ENCODE results near the gene CIB4. TPM values are rescaled to one million over a fixed set of nuclear protein-coding genes. Genes with fewer than 3 reads are reported as not detected.

The CIB4 gene
- total RNA-seq, 1 donor from 2014 or later: not detected

- H3K4me1 ChIP-seq: peaks cover 47% of the 10 kb centered on the region
- TF ChIP-seq, protein P1, sequence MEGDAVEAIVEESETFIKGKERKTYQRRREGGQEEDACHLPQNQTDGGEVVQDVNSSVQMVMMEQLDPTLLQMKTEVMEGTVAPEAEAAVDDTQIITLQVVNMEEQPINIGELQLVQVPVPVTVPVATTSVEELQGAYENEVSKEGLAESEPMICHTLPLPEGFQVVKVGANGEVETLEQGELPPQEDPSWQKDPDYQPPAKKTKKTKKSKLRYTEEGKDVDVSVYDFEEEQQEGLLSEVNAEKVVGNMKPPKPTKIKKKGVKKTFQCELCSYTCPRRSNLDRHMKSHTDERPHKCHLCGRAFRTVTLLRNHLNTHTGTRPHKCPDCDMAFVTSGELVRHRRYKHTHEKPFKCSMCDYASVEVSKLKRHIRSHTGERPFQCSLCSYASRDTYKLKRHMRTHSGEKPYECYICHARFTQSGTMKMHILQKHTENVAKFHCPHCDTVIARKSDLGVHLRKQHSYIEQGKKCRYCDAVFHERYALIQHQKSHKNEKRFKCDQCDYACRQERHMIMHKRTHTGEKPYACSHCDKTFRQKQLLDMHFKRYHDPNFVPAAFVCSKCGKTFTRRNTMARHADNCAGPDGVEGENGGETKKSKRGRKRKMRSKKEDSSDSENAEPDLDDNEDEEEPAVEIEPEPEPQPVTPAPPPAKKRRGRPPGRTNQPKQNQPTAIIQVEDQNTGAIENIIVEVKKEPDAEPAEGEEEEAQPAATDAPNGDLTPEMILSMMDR (IDR thresholded peaks at IDR 0.05): no peak
- TF ChIP-seq POLR2A (IDR thresholded peaks at IDR 0.05) (no peak), POLR2AphosphoS5 (IDR thresholded peaks at IDR 0.05; ENCODE audit: insufficient read depth in 1 of 2, low read depth in 1 of 2) (no peak)
- intact Hi-C loops (cut with DNase I): no loop called here
- DNase-seq (ENCODE audit: extremely low spot score in 2 of 2): peak in 1 of 2 donors; percentile 72
- H3K27me3 ChIP-seq: no peaks in the 10 kb centered on the region
- no peak overlapping the region for H3K27ac ChIP-seq
- no peaks in the 10 kb centered on the region for H3K36me3 ChIP-seq
- no peaks in the 10 kb centered on the region for H3K9me3 ChIP-seq
- H3K4me3 ChIP-seq: no peak overlapping the region
Measured at GRCh38 chr2:26610504-26611335, 30.4 kb downstream of the CIB4 start.

DNA sequence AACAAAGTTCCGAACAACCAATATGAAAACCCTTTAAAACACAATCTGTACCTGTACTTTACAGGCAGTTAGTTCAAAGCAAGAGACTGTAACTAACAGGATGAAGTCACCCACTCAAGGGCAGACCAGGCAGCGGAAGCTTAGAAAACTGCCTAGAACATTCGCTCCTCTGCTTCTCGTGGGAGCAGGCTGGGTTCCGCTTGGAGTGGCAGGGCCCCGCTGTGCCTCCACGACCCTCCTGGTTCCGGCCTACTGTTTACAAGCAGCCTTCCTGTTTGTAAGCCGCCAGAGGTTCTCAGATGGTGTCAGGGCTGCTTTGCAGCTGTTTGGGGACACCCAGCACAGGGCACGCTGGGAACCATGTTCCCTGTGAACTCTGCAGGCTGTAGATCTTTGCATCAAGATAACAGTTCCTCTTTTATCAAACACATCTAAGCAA, 31.3 kb downstream of the CIB4 start:
- Histone ChIP-seq H3K4me3 (no peak overlapping the region), H3K9me3 (no peaks in the 10 kb centered on the region), H3K4me1 (peaks cover 41% of the 10 kb centered on the region), H3K27me3 (no peaks in the 10 kb centered on the region), H3K36me3 (no peaks in the 10 kb centered on the region), H3K27ac (no peak overlapping the region)
- DNase-seq (ENCODE audit: extremely low spot score in 2 of 2): no peak
- intact Hi-C loops (cut with DNase I): loop anchor here (5.0 kb wide), 1 partner anchor 137 kb away; no protein-coding TSS in a partner anchor
- TF ChIP-seq POLR2A (IDR thresholded peaks at IDR 0.05) (no peak), POLR2AphosphoS5 (IDR thresholded peaks at IDR 0.05; ENCODE audit: insufficient read depth in 1 of 2, low read depth in 1 of 2) (no peak)
- TF ChIP-seq, protein P1 (IDR thresholded peaks at IDR 0.05): no peak

GRCh38 chr2:26609205-26609631, 31.9 kb downstream of the CIB4 start:
- H3K27me3 ChIP-seq: no peaks in the 10 kb centered on the region
- H3K9me3 ChIP-seq: no peaks in the 10 kb centered on the region
- no peak for DNase-seq (ENCODE audit: extremely low spot score in 2 of 2)
- H3K27ac ChIP-seq: no peak overlapping the region
- intact Hi-C loops (cut with DNase I): loop anchor here (5.0 kb wide), 1 partner anchor 138 kb away; no protein-coding TSS in a partner anchor
- TF ChIP-seq POLR2A (IDR thresholded peaks at IDR 0.05) (no peak), POLR2AphosphoS5 (IDR thresholded peaks at IDR 0.05; ENCODE audit: insufficient read depth in 1 of 2, low read depth in 1 of 2) (no peak)
- TF ChIP-seq, protein P1 (IDR thresholded peaks at IDR 0.05): no peak
- H3K4me3 ChIP-seq: no peak overlapping the region
- no peaks in the 10 kb centered on the region for H3K36me3 ChIP-seq
- peaks cover 34% of the 10 kb centered on the region for H3K4me1 ChIP-seq

GRCh38 chr2:26608557-26608956, 32.6 kb downstream of the CIB4 start:
- no peak overlapping the region for H3K4me3 ChIP-seq
- DNase-seq (ENCODE audit: extremely low spot score in 2 of 2): no peak
- intact Hi-C loops (cut with DNase I): loop anchor here (5.0 kb wide), 1 partner anchor 139 kb away; no protein-coding TSS in a partner anchor
- H3K27ac ChIP-seq: no peak overlapping the region
- H3K36me3 ChIP-seq: no peaks in the 10 kb centered on the region
- no peaks in the 10 kb centered on the region for H3K9me3 ChIP-seq
- TF ChIP-seq, protein P1 (IDR thresholded peaks at IDR 0.05): no peak
- no peak for TF ChIP-seq POLR2A (IDR thresholded peaks at IDR 0.05)
- no peak for TF ChIP-seq POLR2AphosphoS5 (IDR thresholded peaks at IDR 0.05; ENCODE audit: insufficient read depth in 1 of 2, low read depth in 1 of 2)
- peaks cover 28% of the 10 kb centered on the region for H3K4me1 ChIP-seq
- no peaks in the 10 kb centered on the region for H3K27me3 ChIP-seq

- peaks cover 19% of the 10 kb centered on the region for H3K4me1 ChIP-seq
- no peaks in the 10 kb centered on the region for H3K27me3 ChIP-seq
- no peak for TF ChIP-seq POLR2A (IDR thresholded peaks at IDR 0.05)
- TF ChIP-seq, protein P1 (IDR thresholded peaks at IDR 0.05): no peak
- H3K4me3 ChIP-seq: no peak overlapping the region
- H3K36me3 ChIP-seq: no peaks in the 10 kb centered on the region
- no peak overlapping the region for H3K27ac ChIP-seq
- H3K9me3 ChIP-seq: no peaks in the 10 kb centered on the region
- DNase-seq (ENCODE audit: extremely low spot score in 2 of 2): peak in 1 of 2 donors; percentile 64
- intact Hi-C loops (cut with DNase I): loop anchor here (5.0 kb wide), 1 partner anchor 140 kb away; no protein-coding TSS in a partner anchor
Measured at GRCh38 chr2:26607698-26608097, 33.5 kb downstream of the CIB4 start.

All from vagina (tissue), 2 donors.